Caki2 (cell line): ENCODE data around the gene PYM1. TPM values are rescaled to one million over a fixed set of nuclear protein-coding genes. Genes with fewer than 3 reads are reported as not detected.

Experiments
- DNase-seq: peaks from one replicate; pipeline ENCODE4 v3.0.0-alpha.2; 2015; ENCODE audit warnings: low read depth
- in situ Hi-C: cut with HindIII; loops from 2 replicates; pipeline ENCODE4 v1.10.0; 2016; ENCODE audit warnings: low sequenced_read_pairs, low pct_unique_long_range_greater_than_20kb, mixed read lengths
- total RNA-seq: library from RNA; depleted of rRNA; stranded (reverse); fragments of >200 nt; shearing (Covaris generic); gene quantifications from 2 replicates; pipeline ENCODE4 v1.2.3, GENCODE V29; 2014; ENCODE audit warnings: low replicate concordance

The PYM1 gene
- total RNA-seq, 1 experiment from 2014 or later = 62.7 TPM

DNA sequence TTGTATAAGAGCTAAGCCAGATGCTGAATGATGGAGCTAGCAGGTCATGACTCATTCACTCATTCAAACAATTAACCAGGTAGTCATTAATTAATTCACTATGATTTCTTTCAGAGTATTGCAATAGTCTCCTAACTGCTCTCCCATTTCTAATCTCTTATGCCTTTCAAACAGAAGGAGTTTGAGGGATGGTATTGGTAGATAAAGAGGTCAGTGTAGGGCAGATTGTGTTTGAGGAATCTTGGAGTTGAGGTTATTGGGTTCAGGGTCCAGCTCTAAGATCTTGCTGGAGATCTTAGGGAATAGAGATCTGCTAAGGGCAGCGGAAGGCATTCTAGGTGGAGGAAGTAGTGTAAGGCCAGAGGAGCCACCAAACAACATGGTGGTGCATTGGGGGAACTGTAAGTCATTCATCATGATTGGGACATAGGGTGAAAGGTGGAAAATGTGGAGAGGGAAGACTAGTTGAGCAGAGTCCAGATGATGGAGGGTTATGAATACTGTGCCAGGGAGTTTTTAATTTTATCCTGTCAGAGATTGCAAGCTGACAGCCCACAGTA is 15.0 kb upstream of the PYM1 start:
- in situ Hi-C loops = no loop called here
- no peak for DNase-seq

GRCh38 chr12:55942055-55942454 is 14.4 kb upstream of the PYM1 start:
- in situ Hi-C loops = no loop called here
- DNase-seq = no peak

DNA sequence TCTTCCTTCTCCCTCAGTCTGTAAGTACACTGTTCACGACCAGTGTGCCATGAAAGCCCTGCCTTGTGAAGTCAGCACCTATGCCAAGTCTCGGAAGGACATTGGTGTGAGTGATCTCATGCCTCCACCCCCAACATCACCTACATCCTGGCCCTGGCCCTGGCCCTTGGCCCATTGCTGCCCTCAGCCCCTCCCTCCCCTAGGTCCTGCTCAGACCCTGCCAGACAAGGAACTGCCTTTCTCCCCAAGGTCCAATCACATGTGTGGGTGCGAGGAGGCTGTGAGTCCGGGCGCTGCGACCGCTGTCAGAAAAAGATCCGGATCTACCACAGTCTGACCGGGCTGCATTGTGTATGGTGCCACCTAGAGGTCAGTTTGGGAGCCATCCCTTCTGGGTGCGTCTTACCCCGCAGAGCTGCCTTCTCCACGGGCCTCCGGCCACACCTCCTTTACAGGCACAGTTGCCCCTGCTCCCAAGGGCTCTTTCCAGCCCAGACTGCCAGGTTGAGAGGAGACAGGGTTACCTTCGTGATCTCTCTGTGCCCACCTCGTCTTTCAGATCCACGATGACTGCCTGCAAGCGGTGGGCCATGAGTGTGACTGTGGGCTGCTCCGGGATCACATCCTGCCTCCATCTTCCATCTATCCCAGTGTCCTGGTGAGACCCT is 12.5 kb upstream of the PYM1 start:
- in situ Hi-C loops = no loop called here
- DNase-seq = peak; percentile 81

GRCh38 chr12:55938826-55939501 is 11.3 kb upstream of the PYM1 start:
- in situ Hi-C loops = no loop called here
- no peak for DNase-seq

DNA sequence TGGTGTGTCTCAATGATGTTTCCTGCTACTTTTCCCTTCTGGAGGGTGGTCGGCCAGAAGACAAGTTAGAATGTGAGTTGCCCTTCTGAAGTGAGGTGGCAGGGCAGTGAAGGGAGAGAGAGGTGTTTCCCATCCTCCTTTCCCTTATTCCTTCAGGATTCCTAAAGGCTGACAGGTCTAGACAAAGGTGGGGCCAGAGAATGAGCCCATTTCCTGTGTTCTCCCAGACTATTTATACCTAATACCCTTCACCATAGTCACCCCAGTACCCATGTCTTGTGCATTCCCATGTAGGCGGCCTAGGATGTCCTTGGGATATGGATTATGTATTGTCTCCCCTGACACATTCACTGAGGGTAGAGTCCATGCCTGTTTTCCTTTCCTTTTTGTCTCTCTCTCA is 10.3 kb upstream of the PYM1 start:
- no peak for DNase-seq
- in situ Hi-C loops = no loop called here

- DNase-seq = no peak
- in situ Hi-C loops = no loop called here
Measured at GRCh38 chr12:55935738-55936151, 8.1 kb upstream of the PYM1 start.

DNA sequence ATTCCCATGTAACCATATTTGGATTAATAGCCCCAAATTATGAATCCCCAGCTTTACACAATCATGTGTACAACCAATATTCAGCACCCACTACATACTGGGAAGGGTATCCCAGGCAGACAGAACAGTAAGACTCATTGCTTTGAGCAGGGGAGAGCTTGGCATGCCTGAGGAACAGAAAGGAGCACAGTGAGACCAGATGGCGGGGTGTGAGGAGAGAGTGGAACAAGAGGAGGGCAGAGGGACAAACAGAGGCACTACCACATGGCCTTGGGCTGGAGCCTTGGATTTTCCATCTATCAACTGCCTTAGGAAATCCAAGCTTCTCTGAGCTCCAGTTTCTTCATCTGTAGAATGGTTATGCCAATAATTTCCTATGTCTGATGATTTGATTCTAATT is 7.1 kb upstream of the PYM1 start:
- DNase-seq = no peak
- in situ Hi-C loops = no loop called here

- in situ Hi-C loops = no loop called here
- DNase-seq = no peak
Measured at GRCh38 chr12:55933799-55934742, 6.4 kb upstream of the PYM1 start.

DNA sequence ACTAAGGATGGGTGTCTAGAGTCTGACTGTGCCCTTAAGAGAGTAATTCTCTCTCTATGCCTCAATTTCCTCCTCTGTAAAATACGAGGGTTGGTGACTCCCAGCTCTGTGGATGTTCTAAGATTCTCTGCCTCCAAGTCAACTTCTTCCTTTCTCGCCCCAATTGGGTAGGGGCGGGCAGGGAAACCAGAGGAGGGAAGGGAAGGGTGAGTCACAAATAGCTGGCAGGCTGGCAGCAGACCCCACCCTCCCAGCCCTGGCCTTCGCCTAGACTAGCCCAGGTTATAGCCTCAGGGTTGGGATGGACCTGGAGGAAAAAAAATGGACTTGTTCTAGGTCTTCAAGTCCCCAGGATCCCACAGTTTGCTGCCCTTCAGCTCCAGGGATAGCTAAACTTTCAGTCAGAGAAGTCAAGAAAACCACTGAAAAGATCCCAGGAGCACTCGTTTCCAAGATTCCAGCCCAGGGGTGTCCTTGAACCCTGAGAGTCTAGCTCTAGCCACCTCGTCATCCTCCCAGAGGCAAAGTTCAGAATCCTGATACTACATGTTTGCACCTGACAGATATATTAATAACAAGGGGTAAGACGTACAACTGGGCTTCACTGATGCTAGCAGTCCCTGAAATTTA is 5.6 kb upstream of the PYM1 start:
- DNase-seq = peak; percentile 56
- in situ Hi-C loops = no loop called here

- DNase-seq = no peak
Measured at GRCh38 chr12:55932551-55932910, 4.8 kb upstream of the PYM1 start.

DNA sequence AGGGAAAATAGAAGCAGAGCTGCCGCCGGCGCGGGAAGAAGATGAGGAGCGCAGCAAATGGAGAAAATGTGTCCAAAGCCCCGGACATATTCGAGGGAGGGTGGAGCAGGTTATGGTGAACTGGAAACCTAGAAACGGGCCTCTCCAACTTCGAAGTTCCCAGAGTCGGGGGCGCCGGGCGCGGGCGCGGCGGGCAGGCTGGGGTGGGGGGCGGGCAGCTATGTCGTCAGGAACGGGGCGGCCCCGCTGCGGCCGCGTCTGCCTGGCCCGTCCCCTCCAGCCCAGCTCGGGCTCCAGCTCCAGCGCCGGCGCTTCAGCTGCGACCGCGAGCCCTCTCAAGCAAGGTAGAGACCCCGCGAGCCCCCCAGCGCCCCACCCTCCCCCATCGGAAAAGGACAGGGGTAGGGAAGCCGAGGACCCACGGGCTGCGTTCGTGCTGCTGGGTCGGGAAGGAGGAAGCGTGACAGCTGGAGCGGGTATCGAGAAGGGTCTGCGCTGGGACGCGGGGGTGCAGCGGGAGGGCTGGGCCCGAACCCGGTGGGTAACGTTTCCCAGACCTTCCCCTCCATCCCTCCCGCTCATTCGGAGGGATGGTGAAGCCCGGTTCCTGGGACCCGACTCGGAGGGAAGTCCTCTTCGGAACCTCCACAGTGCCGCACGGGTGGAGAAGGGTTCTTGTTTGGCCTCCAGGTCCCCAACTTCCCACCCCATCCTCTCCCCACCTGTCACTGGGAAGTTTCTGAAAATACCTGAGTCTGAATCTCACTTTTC is 4.3 kb upstream of the PYM1 start:
- DNase-seq = no peak
- in situ Hi-C loops = no loop called here

More at GRCh38 chr12:55932551-55932910, 4.8 kb upstream of the PYM1 start:
- in situ Hi-C loops = no loop called here

GRCh38 chr12:55931317-55931779 is 3.7 kb upstream of the PYM1 start:
- in situ Hi-C loops = no loop called here
- no peak for DNase-seq

GRCh38 chr12:55930771-55931316 is 3.1 kb upstream of the PYM1 start, which contains the start of gene DGKA:
Gene DGKA (plus strand): TSS chr12:55931162. CDS start chr12:55936504, 5,342 bp downstream.
- peak; percentile 53 for DNase-seq
- in situ Hi-C loops = no loop called here

- in situ Hi-C loops = no loop called here
- DNase-seq = no peak
Measured at GRCh38 chr12:55929306-55929791, 1.7 kb upstream of the PYM1 start.

- peak; percentile 98 for DNase-seq
- in situ Hi-C loops = no loop called here
Measured at GRCh38 chr12:55926738-55927587, 731 bp downstream of the PYM1 start.
